Vagina (tissue), 2 donors: ENCODE measurements around the gene KCNH8. TPM values are rescaled to one million over a fixed set of nuclear protein-coding genes. Genes with fewer than 3 reads are reported as not detected.

Experiments
- DNase-seq, 2 donors: peaks; one replicate each; pipeline ENCODE4 v3.0.0-alpha.2; 2017; ENCODE audit errors: extremely low spot score in 2 of 2
- H3K27ac ChIP-seq: fragments of 200-600 bp; sonication (generic); one replicate; pipeline ENCODE4 v1.5.1; 2019
- H3K27me3 ChIP-seq: fragments of 200-600 bp; sonication (generic); one replicate; pipeline ENCODE4 v1.5.1; 2019
- H3K36me3 ChIP-seq, 2 donors: fragments of 200-600 bp; sonication (generic); one replicate each; pipeline ENCODE4 v1.5.1; 2017 to 2019
- H3K4me1 ChIP-seq: fragments of 200-600 bp; sonication (generic); one replicate; pipeline ENCODE4 v1.5.1; 2019
- H3K4me3 ChIP-seq, 2 donors: fragments of 200-600 bp; sonication (generic); 1 replicate in 1 of 2; 2 replicates in 1 of 2; pipeline ENCODE4 v1.5.1; 2016 to 2019
- H3K9me3 ChIP-seq: fragments of 200-600 bp; sonication (generic); one replicate; pipeline ENCODE4 v1.5.1; 2019
- POLR2A ChIP-seq, 2 donors: fragments of 450-650 bp; IDR thresholded peaks; one replicate each; pipeline ENCODE4 v1.6.1; 2017; ENCODE audit warnings: antibody characterized with exemption in 2 of 2, mild to moderate bottlenecking in 2 of 2, moderate library complexity in 2 of 2
- POLR2AphosphoS5 ChIP-seq, 2 donors: sonication (generic); formaldehyde crosslinking; IDR thresholded peaks; one replicate each; pipeline ENCODE4 v1.9.0; 2017; ENCODE audit warnings: antibody characterized with exemption in 2 of 2, mild to moderate bottlenecking in 2 of 2, low read depth in 1 of 2; ENCODE audit not compliant: insufficient read depth in 1 of 2
- intact Hi-C: fragments of 100-400 bp; cut with DNase I; formaldehyde crosslinking; loops from one replicate; pipeline ENCODE4 v1.15.1; 2023
- total RNA-seq: library from RNA; depleted of rRNA; stranded (reverse); fragments of >200 nt; gene quantifications from one replicate; pipeline ENCODE4 v1.2.3, GENCODE V29; 2016
- TF ChIP-seq, protein P1 (sequence below), 3 experiments: fragments of 450-650 bp in 2 of 3; fragments of 200-600 bp in 1 of 3; sonication (generic) in 1 of 3; IDR thresholded peaks; one replicate each; pipeline ENCODE4 v1.5.1; 2017 to 2019; ENCODE audit warnings: antibody characterized with exemption in 3 of 3, mild to moderate bottlenecking in 2 of 3, moderate library complexity in 2 of 3

KCNH8 gene
- total RNA-seq, 1 donor from 2014 or later, result 2.0 TPM

DNA sequence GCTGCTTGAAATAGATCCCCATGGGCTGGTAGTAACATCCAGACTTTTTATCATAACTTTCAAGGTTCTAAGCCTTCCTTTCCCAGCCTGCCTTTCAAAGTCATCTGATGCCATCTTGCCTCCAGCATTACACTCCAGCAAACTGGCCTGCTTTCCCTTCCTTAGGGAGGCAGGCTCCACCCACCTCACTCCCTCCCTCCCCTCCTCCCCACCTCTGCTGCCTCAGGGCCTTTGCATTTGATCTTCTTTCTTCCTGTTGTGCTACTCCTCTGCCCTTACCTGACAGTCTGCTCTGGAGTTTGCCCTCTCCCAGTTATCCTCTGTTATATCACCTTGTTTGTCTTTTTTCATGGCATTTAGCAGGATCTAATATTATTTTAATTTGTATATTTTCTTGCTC lies 319.5 kb downstream of the KCNH8 start:
- DNase-seq, result no peak
- intact Hi-C loops, result no loop called here
- Histone ChIP-seq H3K4me1 (no peaks in the 10 kb centered on the region), H3K36me3 (no peaks in the 10 kb centered on the region), H3K4me3 (no peak overlapping the region), H3K9me3 (no peaks in the 10 kb centered on the region), H3K27me3 (no peaks in the 10 kb centered on the region), H3K27ac (no peak overlapping the region)
- TF ChIP-seq POLR2AphosphoS5 (IDR thresholded peaks at IDR 0.05; ENCODE audit: insufficient read depth in 1 of 2, low read depth in 1 of 2), result no peak
- TF ChIP-seq, protein P1, sequence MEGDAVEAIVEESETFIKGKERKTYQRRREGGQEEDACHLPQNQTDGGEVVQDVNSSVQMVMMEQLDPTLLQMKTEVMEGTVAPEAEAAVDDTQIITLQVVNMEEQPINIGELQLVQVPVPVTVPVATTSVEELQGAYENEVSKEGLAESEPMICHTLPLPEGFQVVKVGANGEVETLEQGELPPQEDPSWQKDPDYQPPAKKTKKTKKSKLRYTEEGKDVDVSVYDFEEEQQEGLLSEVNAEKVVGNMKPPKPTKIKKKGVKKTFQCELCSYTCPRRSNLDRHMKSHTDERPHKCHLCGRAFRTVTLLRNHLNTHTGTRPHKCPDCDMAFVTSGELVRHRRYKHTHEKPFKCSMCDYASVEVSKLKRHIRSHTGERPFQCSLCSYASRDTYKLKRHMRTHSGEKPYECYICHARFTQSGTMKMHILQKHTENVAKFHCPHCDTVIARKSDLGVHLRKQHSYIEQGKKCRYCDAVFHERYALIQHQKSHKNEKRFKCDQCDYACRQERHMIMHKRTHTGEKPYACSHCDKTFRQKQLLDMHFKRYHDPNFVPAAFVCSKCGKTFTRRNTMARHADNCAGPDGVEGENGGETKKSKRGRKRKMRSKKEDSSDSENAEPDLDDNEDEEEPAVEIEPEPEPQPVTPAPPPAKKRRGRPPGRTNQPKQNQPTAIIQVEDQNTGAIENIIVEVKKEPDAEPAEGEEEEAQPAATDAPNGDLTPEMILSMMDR (IDR thresholded peaks at IDR 0.05), result no peak
- TF ChIP-seq POLR2A (IDR thresholded peaks at IDR 0.05), result no peak

DNA sequence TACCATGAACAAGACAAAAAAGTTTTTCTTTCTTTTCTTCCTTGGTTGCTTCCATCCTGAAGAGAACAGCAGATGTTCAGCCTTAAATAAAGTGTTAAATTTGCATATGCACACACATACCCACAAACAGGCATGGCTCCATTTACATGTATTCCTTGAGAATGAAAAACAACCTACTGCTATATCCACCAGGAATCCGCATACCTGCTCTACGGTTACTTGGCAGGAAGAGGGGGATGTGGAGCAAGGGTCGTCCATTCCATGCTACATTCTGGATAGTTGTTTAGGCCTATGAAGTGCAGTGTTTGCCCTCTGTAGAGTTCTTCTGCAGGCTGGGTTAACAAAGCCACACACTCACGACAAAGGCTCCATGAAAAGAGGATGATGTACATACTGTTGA lies 322.8 kb downstream of the KCNH8 start:
- TF ChIP-seq POLR2AphosphoS5 (IDR thresholded peaks at IDR 0.05; ENCODE audit: insufficient read depth in 1 of 2, low read depth in 1 of 2) (no peak), POLR2A (IDR thresholded peaks at IDR 0.05) (no peak)
- TF ChIP-seq, protein P1 (IDR thresholded peaks at IDR 0.05), result no peak
- no peak overlapping the region for H3K4me3 ChIP-seq
- H3K36me3 ChIP-seq, result no peaks in the 10 kb centered on the region
- no peak for DNase-seq
- no peaks in the 10 kb centered on the region for H3K4me1 ChIP-seq
- intact Hi-C loops, result no loop called here
- H3K27ac ChIP-seq, result no peak overlapping the region
- H3K9me3 ChIP-seq, result no peaks in the 10 kb centered on the region
- H3K27me3 ChIP-seq, result no peaks in the 10 kb centered on the region

DNA sequence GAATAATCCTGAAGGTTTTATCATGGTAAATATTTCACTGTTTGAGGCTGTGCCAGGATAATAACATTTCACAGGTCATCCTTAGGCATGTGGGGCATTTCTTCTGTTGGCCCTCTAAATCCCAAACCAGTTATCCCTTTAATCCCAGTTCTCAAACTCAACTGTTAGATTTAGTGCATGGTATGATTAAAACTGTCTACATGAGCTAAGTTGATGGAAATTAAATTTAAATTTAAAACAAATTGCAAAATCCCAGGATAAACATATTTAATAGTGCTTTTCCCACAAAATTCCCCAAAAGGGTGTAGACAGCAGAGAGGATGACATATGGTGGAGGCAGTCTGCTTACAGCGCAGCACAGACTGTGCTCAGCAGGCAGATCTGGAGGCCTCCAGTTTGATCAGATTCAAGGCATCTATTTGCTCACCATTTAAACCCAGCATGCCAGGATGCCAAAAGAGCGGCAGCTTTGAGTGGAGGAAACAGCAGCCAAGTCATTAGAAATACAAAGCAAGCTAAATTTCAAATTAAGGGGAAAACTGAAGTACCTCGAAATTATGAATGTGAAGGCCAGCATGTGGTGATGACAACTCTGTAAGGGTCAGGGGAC lies 325.8 kb downstream of the KCNH8 start:
- intact Hi-C loops, result no loop called here
- H3K27ac ChIP-seq, result no peak overlapping the region
- no peak for DNase-seq

DNA sequence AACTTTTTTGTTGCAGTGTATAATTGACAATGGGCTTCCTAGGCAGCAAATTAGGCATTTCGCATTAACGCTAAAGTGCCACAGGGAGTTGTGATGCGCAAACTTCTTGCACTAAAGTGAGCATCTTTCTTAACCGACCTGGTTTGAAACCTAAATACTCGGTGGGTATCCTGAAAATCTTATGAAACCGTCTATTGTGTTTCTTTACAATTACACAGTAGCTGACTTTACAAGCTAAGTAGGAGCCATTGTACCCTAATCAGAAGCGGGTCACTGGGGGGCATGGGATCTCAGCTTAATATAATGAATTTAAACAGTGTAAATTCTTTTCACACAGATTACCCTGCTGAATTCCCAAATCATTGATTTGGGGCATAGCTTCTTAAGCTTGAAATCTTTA lies 328.0 kb downstream of the KCNH8 start:
- no peak overlapping the region for H3K4me3 ChIP-seq

More for the DNA sequence above, 325.8 kb downstream of the KCNH8 start:
- no peaks in the 10 kb centered on the region for H3K36me3 ChIP-seq
- no peaks in the 10 kb centered on the region for H3K27me3 ChIP-seq
- no peak overlapping the region for H3K4me3 ChIP-seq
- H3K9me3 ChIP-seq, result no peaks in the 10 kb centered on the region
- TF ChIP-seq POLR2A (IDR thresholded peaks at IDR 0.05) (no peak), POLR2AphosphoS5 (IDR thresholded peaks at IDR 0.05; ENCODE audit: insufficient read depth in 1 of 2, low read depth in 1 of 2) (no peak)
- TF ChIP-seq, protein P1 (IDR thresholded peaks at IDR 0.05), result no peak
- no peaks in the 10 kb centered on the region for H3K4me1 ChIP-seq

DNA sequence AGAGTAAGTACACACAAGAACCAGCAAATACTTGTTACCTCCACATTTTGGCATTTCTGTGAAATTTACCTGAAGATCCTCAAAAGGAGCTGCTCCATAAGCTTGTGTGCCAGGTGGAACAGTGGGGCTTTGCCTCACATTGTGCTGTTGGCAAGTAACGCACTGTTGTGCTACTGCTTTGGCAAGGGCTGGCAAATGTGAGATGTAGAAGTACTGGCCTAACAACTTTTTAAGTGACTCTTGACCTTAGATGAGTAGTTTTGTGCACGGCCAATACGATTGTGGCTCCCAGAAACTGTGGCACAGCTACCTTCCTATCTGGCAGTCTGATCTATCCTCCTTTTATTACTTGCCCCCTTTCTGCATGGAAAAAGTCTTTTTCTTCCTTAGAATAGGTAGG lies 337.0 kb downstream of the KCNH8 start:
- no peak for DNase-seq
- intact Hi-C loops, result no loop called here
- H3K27ac ChIP-seq, result no peak overlapping the region
- H3K9me3 ChIP-seq, result no peaks in the 10 kb centered on the region
- TF ChIP-seq POLR2A (IDR thresholded peaks at IDR 0.05), result no peak
- TF ChIP-seq POLR2AphosphoS5 (IDR thresholded peaks at IDR 0.05; ENCODE audit: insufficient read depth in 1 of 2, low read depth in 1 of 2), result no peak
- TF ChIP-seq, protein P1 (IDR thresholded peaks at IDR 0.05), result no peak
- H3K4me3 ChIP-seq, result no peak overlapping the region
- no peaks in the 10 kb centered on the region for H3K27me3 ChIP-seq
- H3K36me3 ChIP-seq, result no peaks in the 10 kb centered on the region
- no peaks in the 10 kb centered on the region for H3K4me1 ChIP-seq

More for the DNA sequence above, 328.0 kb downstream of the KCNH8 start:
- TF ChIP-seq POLR2AphosphoS5 (IDR thresholded peaks at IDR 0.05; ENCODE audit: insufficient read depth in 1 of 2, low read depth in 1 of 2) (no peak), POLR2A (IDR thresholded peaks at IDR 0.05) (no peak)
- TF ChIP-seq, protein P1 (IDR thresholded peaks at IDR 0.05), result no peak
- DNase-seq, result no peak
- intact Hi-C loops, result no loop called here
- Histone ChIP-seq H3K36me3 (no peaks in the 10 kb centered on the region), H3K27ac (no peak overlapping the region), H3K27me3 (no peaks in the 10 kb centered on the region), H3K4me1 (no peaks in the 10 kb centered on the region), H3K9me3 (no peaks in the 10 kb centered on the region)
